ENCODE results near the gene ATAD1. TPM values are rescaled to one million over a fixed set of nuclear protein-coding genes. Genes with fewer than 3 reads are reported as not detected.

The ATAD1 gene
- total RNA-seq, 2 donors from 2014 or later = 25.1 to 32.2 TPM

DNA sequence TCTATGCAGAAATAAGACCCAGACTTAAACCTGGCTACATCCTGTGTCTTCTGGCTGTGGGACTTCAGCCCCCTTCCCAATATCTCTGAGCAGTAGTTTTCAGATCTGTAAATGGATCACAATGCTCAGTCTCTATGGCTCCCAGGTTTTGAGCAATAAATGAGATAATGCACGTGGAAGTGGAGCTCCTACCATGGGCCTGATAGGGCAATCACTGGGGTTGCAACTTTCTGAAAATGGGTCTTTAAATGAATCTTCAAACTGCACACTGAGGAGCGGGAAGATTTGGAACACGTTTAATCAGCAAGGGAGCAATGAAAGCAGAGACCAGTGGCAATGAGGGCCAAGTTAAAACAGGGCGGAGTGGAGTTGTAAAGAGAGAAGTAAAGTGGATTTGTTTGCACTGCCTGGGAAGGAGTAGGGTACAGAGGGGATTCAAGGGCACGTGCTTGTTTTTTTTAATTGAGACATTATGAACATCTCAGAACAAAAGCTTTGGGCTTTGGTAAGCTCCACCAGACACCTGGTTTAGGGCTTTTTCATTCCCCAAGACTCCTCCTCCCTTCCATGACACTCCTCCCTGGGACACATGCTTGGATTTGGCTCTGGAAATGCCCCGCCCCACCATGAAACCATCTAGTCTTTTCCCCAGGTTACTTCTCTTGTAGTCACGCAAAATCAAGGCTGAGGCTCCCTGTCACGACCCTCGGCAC is 115.6 kb downstream of the ATAD1 start:
- H3K36me3 Mint-ChIP-seq (ENCODE audit: low read depth) = no peaks in the 10 kb centered on the region
- no peak overlapping the region for H3K4me3 Mint-ChIP-seq
- no peak overlapping the region for H3K27ac Mint-ChIP-seq
- H3K4me1 Mint-ChIP-seq = no peaks in the 10 kb centered on the region
- ATAC-seq (no peak), DNase-seq (no peak)
- peaks cover 36% of the 10 kb centered on the region for H3K27me3 Mint-ChIP-seq
- H3K9me3 ChIP-seq (ENCODE audit: control insufficient read depth, low read length, poor library complexity, severe bottlenecking) = no peaks in the 10 kb centered on the region

Other genes with a start within 250 kb of the ATAD1 start
- gene PAPSS2, start 158.3 kb downstream of the ATAD1 start, total RNA-seq = 1 to 10 TPM in 1 of 2 donors, under 1 TPM in 1; 0.55 to 1.3 TPM
- gene KLLN, start 45.3 kb upstream of the ATAD1 start, total RNA-seq = under 1 TPM; 0.21 to 0.55 TPM
- gene PTEN, start 45.4 kb upstream of the ATAD1 start, total RNA-seq = 10 to 100 TPM; 84.9 to 89.3 TPM